Neural cell (in vitro differentiated cells): ENCODE results near the gene PLEKHG7. TPM values are rescaled to one million over a fixed set of nuclear protein-coding genes. Genes with fewer than 3 reads are reported as not detected.

ENCODE experiments used
- H2AFZ ChIP-seq: fragments of 200-600, 300-800 bp; sonication (generic), shearing (Covaris generic); 2 replicates; pipeline ENCODE4 v1.6.0; 2014; ENCODE audit warnings: low read depth, mild to moderate bottlenecking, antibody characterized with exemption, low read length, moderate library complexity
- H3F3A ChIP-seq: fragments of 200-600 bp; shearing (Covaris generic); 2 replicates; pipeline ENCODE4 v1.6.1; 2016; ENCODE audit warnings: mild to moderate bottlenecking, moderate library complexity, mixed read lengths, antibody characterized with exemption, low read length; ENCODE audit not compliant: insufficient read depth, poor library complexity, severe bottlenecking
- H3K27ac ChIP-seq: fragments of 200-600, 300-800 bp; sonication (generic), shearing (Covaris generic); 2 replicates; pipeline ENCODE4 v1.5.1; 2014; ENCODE audit warnings: mild to moderate bottlenecking, low read length, moderate library complexity
- H3K27me3 ChIP-seq: fragments of 300-800, 200-600 bp; sonication (generic), shearing (Covaris generic); 2 replicates; pipeline ENCODE4 v1.6.0; 2014; ENCODE audit warnings: mild to moderate bottlenecking, low read depth, low read length, moderate library complexity; ENCODE audit not compliant: insufficient read depth
- H3K36me3 ChIP-seq: fragments of 300-800, 200-600 bp; sonication (generic), shearing (Covaris generic); 2 replicates; pipeline ENCODE4 v1.5.1; 2014; ENCODE audit warnings: mild to moderate bottlenecking, antibody characterized with exemption, low read length, moderate library complexity; ENCODE audit not compliant: insufficient read depth
- H3K4me2 ChIP-seq: fragments of 300-800, 200-600 bp; sonication (generic), shearing (Covaris generic); 2 replicates; pipeline ENCODE4 v1.6.0; 2014; ENCODE audit warnings: mild to moderate bottlenecking, low read length
- H3K4me3 ChIP-seq: fragments of 300-800, 200-600 bp; sonication (generic), shearing (Covaris generic); 2 replicates; pipeline ENCODE4 v1.5.1; 2014; ENCODE audit warnings: mild to moderate bottlenecking, low read length, moderate library complexity
- H3K79me2 ChIP-seq: fragments of 200-600 bp; shearing (Covaris generic); replicated peaks from 2 replicates; pipeline ENCODE4 v1.6.0; 2014; ENCODE audit warnings: mild to moderate bottlenecking, low read length, moderate library complexity; ENCODE audit not compliant: insufficient read depth
- H3K9ac ChIP-seq: fragments of 300-800, 200-600 bp; sonication (generic), shearing (Covaris generic); 2 replicates; pipeline ENCODE4 v1.6.1; 2016; ENCODE audit warnings: mild to moderate bottlenecking, low read length, mixed read lengths
- H3K9me2 ChIP-seq: fragments of 200-600 bp; shearing (Covaris generic); 2 replicates; pipeline ENCODE4 v1.6.1; 2016; ENCODE audit warnings: mild to moderate bottlenecking, low read length, mixed read lengths; ENCODE audit not compliant: insufficient read depth
- H3K9me3 ChIP-seq: fragments of 200-600, 300-800 bp; sonication (generic), shearing (Covaris generic); 2 replicates; pipeline ENCODE4 v1.6.1; 2016; ENCODE audit warnings: mild to moderate bottlenecking, mixed run types, low read length, moderate library complexity, mixed read lengths
- H4K20me1 ChIP-seq: fragments of 200-600 bp; shearing (Covaris generic); 2 replicates; pipeline ENCODE4 v1.6.1; 2016; ENCODE audit warnings: mild to moderate bottlenecking, mixed run types; ENCODE audit not compliant: insufficient read depth
- CTCF ChIP-seq: fragments of 450-650 bp; IDR thresholded peaks from 2 replicates; pipeline ENCODE4 v1.5.1; 2014; ENCODE audit warnings: antibody characterized with exemption, mild to moderate bottlenecking, moderate library complexity; ENCODE audit not compliant: poor library complexity, severe bottlenecking
- EP300 ChIP-seq: fragments of 450-650 bp; conservative IDR thresholded peaks from 2 replicates; pipeline ENCODE4 v1.6.1; 2014; ENCODE audit warnings: antibody characterized with exemption, mild to moderate bottlenecking, moderate library complexity; ENCODE audit not compliant: poor library complexity, severe bottlenecking
- EZH2 ChIP-seq: fragments of 200-600, 300-800 bp; shearing (Covaris generic), sonication (generic); IDR thresholded peaks from 2 replicates; pipeline ENCODE4 v1.6.1; 2014; ENCODE audit warnings: antibody characterized with exemption, low read length, borderline replicate concordance, mild to moderate bottlenecking; ENCODE audit not compliant: insufficient read depth, poor library complexity, severe bottlenecking
- MXI1 ChIP-seq: fragments of 450-650 bp; conservative IDR thresholded peaks from 2 replicates; pipeline ENCODE4 v1.6.1; 2014; ENCODE audit warnings: antibody characterized with exemption, mild to moderate bottlenecking; ENCODE audit not compliant: poor library complexity, severe bottlenecking
- POLR2AphosphoS5 ChIP-seq: IDR thresholded peaks from 2 replicates; pipeline ENCODE4 v1.6.1; 2012
- RAD21 ChIP-seq: fragments of 450-650 bp; conservative IDR thresholded peaks from 2 replicates; pipeline ENCODE4 v1.6.1; 2014; ENCODE audit warnings: antibody characterized with exemption, mild to moderate bottlenecking, moderate library complexity
- REST ChIP-seq: IDR thresholded peaks from 2 replicates; pipeline ENCODE4 v1.6.1; 2012; ENCODE audit warnings: borderline replicate concordance
- SMC3 ChIP-seq: fragments of 450-650 bp; conservative IDR thresholded peaks from 2 replicates; pipeline ENCODE4 v1.6.1; 2014; ENCODE audit warnings: antibody characterized with exemption, mild to moderate bottlenecking, moderate library complexity; ENCODE audit not compliant: poor library complexity
- TAF1 ChIP-seq: IDR thresholded peaks from 2 replicates; pipeline ENCODE4 v1.6.1; 2012; ENCODE audit warnings: low read depth
- polyA plus RNA-seq: library from polyadenylated mRNA; depleted of rRNA; stranded (reverse); fragments of >200 nt; gene quantifications from 2 replicates; pipeline ENCODE4 v1.2.3, GENCODE V29; 2014

PLEKHG7 gene
- polyA plus RNA-seq, 1 donor from 2014 or later, result not detected

DNA sequence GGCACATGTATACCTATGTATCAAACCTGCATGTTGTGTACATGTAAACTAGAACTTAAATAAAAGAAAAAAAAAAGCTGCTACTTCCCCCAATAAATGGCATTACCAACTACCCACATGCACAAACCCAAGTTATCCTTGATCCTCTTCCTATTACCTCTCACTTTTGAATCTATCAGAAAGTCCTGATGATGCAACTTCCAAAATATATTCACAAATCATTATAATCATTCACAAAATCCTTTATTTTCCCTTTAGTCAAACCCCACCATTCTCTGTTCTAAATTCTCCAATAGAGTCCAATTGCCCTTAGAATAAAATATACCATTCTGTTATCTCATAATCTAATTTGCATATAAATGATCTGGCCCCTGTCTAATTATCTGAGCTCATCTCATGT lies 92.0 kb downstream of the PLEKHG7 start:
- H3K36me3 ChIP-seq, result no peaks in the 10 kb centered on the region
- no peak overlapping the region for H3K4me3 ChIP-seq
- no peak overlapping the region for H3K4me2 ChIP-seq
- H3K27ac ChIP-seq, result no peak overlapping the region
- H2AFZ ChIP-seq, result no peak overlapping the region
- no peaks in the 10 kb centered on the region for H3F3A ChIP-seq
- H3K9me2 ChIP-seq, result no peaks in the 10 kb centered on the region
- no peak overlapping the region for H3K9ac ChIP-seq
- TF ChIP-seq REST (no peak), TAF1 (no peak), RAD21 (no peak), MXI1 (no peak), EZH2 (no peak), SMC3 (no peak), CTCF (no peak), POLR2AphosphoS5 (no peak)
- H4K20me1 ChIP-seq, result no peaks in the 10 kb centered on the region
- H3K27me3 ChIP-seq, result no peaks in the 10 kb centered on the region
- H3K79me2 ChIP-seq, result no peaks in the 10 kb centered on the region
- no peaks in the 10 kb centered on the region for H3K9me3 ChIP-seq

DNA sequence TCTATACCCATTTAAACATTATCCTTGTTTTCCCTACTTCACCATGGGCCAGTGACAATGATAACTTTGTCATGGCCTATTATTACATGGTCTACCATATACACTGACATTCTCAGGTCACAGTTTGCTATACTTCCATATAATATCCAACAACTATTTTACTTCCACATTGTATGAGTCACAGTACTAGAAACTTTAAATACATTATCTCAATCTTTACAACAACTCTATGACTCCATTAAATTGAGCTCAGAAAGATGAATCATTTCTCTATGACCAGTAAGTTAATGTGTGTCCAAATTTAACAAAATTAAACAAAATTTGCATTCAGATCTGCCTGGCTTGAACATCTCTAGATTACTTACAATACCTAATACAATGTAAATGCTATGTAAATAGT lies 93.9 kb downstream of the PLEKHG7 start:
- Histone ChIP-seq H3K4me2 (no peak overlapping the region), H3F3A (no peaks in the 10 kb centered on the region), H3K79me2 (no peaks in the 10 kb centered on the region), H3K27me3 (no peaks in the 10 kb centered on the region), H3K9me3 (no peaks in the 10 kb centered on the region), H3K36me3 (no peaks in the 10 kb centered on the region), H3K9me2 (no peaks in the 10 kb centered on the region), H4K20me1 (no peaks in the 10 kb centered on the region), H3K27ac (no peak overlapping the region), H3K4me3 (no peak overlapping the region), H2AFZ (no peak overlapping the region), H3K9ac (no peak overlapping the region)
- TF ChIP-seq RAD21 (no peak), EP300 (no peak), MXI1 (no peak)

DNA sequence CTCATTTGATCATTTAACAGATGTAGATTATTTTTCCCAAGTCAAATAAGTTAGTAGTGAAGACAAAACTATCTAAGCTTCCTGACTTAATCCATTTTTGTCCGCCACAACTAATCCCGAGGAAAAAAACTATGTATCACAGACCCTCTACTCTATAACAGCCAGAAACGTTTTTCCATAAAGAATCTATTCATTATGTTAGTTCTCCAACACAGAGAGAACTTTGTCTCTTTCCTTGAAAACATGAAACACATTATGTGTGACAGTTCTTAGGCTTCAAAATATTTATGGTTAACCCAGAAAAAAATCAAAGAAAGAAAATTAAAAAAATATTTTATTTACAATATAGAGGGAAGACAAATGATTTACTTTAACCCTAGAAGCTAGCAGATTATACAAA lies 100.1 kb downstream of the PLEKHG7 start:
- Histone ChIP-seq H3K9me2 (no peaks in the 10 kb centered on the region), H3K36me3 (peaks cover 2% of the 10 kb centered on the region), H3F3A (no peaks in the 10 kb centered on the region), H3K4me3 (no peak overlapping the region), H3K9ac (no peak overlapping the region), H3K79me2 (no peaks in the 10 kb centered on the region), H2AFZ (no peak overlapping the region), H3K27me3 (no peaks in the 10 kb centered on the region), H3K9me3 (no peaks in the 10 kb centered on the region), H3K4me2 (no peak overlapping the region), H4K20me1 (no peaks in the 10 kb centered on the region), H3K27ac (no peak overlapping the region)
- TF ChIP-seq RAD21 (no peak), SMC3 (no peak), MXI1 (no peak), EP300 (no peak)
